Putamen (tissue), 1 donor: ENCODE data around the gene BTBD10.
"Not testable (repeated sequence)": the region's sequence is repeated elsewhere in the genome, so short reads cannot be mapped to it uniquely, and the experiment has no call there.

Experiments
- DNase-seq: peaks from one replicate; pipeline ENCODE4 v3.0.0-alpha.2; 2016; ENCODE audit warnings: low spot score

BTBD10 gene

DNA sequence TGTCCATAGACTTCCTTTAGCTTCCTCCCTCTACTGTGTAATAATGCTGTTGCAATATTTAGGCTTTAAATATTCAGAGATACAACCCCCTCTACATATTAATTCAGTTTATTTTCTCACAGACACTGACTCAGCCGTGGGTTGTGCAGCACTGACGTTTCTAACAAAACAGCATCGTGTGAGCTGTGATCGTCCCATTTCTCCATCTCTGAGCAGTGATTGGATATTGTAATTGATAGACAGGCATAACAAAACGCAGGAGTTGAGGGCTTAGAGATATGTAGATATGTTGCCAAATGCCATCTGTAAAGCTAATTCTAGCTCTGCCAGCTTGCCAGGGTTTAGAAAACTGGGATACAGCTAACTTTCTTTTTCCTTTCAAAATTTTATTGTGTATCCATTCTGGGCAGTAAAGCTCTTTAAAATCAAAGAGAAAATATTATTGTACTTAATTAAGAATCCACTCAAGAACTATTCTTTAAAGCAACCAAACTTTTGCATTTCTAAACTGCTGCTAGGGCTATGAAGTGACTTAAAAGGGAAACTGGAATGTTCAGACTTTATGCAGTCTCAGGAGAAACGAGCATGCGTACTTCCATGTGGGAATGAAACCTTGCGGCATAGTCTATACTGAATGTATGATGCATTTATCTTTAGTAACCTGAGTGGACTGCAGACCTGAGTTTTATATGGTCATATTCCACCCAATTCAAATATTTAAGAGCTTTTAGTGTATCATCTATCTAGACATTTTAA, 22.7 kb downstream of the BTBD10 start:
- DNase-seq, result peak; percentile 87

DNA sequence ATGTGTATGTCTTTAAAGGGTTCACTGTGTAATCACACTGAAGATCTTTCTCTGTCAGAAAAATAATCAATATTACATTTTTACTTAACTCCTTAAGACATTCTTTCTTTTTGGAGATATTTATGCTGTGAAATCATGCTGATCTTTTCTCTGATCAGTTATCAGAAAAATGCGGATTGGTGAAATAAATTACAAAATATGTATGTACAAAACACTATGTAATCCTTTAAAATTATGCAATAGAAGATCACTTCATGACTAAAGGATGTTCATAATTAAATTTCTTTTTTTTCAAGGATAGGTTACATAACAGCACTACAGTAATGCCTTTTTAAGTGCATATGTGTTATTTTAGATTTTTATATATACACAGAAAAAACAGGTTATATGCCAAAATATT, 24.7 kb downstream of the BTBD10 start:
- DNase-seq, result no peak

DNA sequence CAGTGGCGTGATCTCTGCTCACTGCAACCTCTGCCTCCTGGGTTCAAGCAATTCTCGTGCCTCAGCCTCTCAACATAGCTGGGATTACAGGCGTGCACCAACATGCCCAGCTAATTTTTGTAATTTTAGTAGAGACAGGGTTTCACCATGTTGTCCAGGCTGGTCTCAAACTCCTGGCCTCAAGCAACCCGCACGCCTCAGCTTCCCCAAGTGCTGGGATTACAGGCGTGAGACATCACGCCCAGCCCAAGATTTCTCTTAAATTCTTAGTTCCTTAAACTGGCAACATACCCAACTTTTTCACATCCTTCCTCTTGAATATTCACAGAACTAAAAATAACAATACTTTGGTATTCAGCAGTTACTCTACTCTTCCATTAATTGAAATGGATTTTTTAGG, 26.2 kb downstream of the BTBD10 start:
- not testable (repeated sequence) for DNase-seq

GRCh38 chr11:13434247-13435205, 28.5 kb downstream of the BTBD10 start:
- no peak for DNase-seq

DNA sequence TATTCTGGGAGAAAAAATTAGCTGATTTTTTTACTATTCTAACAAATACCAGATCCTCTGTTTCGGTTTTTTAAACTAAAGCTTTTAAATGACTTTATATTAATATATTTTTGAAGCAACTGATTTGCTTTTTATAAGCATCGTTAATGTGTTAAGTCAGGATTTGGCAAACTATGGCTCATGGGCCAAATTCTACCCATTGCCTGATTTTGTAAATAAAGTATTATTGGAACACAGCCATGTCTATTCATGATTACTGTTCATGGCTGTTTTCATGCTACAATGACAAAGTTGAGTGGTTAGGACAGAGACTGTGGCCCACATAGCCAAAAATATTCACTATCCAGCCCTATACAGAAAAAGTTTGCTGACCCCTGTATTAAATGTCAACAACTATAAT, 29.6 kb downstream of the BTBD10 start:
- no peak for DNase-seq

DNA sequence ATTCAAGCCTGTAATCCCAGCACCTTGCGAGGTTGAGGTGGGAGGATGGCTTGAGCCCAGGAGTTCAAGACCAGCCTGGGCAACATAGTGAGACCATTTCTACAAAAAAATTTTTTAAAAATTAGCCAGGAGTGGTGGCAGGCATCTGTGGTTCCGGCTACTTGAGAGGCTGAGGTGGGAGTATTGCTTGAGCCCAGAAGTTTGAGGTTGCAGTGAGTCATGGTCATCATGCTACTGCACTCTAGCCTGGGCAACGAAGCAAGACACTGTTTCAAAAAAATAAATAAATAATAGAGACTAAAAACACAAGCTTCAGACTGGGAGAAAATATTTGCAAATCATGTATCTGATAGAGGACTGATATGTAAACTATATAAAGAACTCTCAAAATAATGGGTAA, 33.2 kb downstream of the BTBD10 start:
- DNase-seq, result no peak

GRCh38 chr11:13429288-13429687, 33.7 kb downstream of the BTBD10 start:
- no peak for DNase-seq

GRCh38 chr11:13427440-13427839, 35.6 kb downstream of the BTBD10 start:
- DNase-seq, result no peak

DNA sequence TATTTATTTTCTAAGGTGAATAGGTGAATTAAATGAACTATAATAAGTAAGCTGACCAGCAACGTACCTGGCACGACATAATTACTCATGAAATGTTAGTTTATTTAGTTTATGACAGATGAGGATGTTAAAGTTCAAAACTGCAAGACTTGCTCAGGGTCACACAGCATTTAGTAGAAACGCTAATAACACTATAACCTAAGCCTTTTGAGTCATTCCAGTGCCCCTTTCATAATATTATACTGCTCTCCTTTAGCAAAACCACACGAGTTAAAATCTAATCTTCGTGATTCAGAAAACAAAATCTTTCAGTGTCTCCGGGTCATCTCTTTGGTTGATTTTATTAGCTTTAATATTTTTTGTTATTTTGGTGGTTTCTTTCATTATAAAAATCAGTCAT, 39.6 kb downstream of the BTBD10 start:
- DNase-seq, result no peak

DNA sequence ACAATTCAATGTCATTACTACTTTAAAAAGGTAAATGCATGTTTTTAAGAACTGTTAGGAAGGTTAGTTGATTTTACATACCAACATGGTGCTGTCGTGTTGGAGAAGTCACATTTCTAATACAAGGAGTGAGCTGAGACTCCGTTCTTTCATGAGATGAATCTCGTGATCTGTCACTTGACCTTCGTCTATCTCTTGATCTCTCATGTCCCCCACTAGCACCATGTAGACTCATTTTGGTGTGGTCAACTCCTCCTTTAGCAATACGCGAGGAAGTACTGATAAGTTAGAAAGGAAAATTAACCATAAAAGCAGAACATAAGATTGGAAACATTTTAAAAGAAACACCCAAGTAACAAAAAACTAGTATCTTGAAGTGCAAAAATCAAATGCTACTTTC, 41.5 kb downstream of the BTBD10 start:
- DNase-seq, result no peak

DNA sequence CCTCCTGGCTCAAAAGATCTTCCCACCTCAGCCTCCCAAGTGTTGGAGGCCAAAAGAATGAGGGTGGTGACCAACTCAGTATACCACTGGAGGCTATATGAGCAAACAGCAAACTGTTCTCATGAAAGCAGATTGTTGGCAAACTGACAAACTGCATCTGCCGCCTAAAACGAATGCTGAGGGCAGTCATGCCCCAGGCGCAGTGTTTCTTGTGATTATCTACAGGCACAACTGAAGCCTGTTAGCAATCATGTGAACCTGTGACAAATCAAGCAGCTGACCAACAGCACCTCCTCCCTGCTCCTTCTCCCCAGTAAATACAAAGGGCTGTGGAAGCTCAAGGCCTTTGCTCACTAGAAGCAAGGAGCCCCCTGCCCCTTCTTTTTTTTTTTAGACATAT, 47.8 kb downstream of the BTBD10 start:
- DNase-seq, result no peak

GRCh38 chr11:13405220-13405619, 57.8 kb downstream of the BTBD10 start:
- no peak for DNase-seq

DNA sequence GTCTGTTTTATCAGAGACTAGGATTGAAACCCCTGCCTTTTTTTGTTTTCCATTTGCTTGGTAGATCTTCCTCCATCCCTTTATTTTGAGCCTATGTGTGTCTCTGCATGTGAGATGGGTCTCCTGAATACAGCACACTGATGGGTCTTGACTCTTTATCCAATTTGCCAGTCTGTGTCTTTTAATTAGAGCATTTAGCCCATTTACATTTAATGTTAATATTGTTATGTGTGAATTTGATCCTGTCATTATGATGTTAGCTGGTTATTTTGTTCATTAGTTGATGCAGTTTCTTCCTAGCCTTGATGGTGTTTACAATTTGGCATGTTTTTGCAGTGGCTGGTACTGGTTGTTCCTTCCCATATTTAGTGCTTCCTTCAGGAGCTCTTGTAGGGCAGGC, 64.7 kb downstream of the BTBD10 start:
- not testable (repeated sequence) for DNase-seq

DNA sequence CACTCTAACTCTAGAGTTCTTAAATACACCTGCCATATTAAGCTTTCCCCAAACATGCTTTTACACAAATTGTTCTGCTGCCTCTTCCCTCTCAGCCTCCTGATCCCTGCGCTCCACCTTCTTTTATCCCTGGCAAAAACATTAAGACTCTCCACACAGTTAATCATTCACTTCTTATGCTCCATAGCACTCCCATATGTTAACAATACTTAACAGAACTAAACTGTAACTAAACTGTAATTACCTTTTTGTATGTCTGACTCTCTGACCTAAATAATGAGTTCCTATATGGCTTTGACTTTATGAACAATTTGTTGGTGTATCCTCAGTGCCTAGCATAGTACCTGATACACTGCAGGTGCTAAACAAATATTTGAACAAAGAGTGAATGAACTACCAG, 71.8 kb downstream of the BTBD10 start:
- DNase-seq, result no peak

- no peak for DNase-seq
Measured at GRCh38 chr11:13388741-13389140, 74.3 kb downstream of the BTBD10 start.

DNA sequence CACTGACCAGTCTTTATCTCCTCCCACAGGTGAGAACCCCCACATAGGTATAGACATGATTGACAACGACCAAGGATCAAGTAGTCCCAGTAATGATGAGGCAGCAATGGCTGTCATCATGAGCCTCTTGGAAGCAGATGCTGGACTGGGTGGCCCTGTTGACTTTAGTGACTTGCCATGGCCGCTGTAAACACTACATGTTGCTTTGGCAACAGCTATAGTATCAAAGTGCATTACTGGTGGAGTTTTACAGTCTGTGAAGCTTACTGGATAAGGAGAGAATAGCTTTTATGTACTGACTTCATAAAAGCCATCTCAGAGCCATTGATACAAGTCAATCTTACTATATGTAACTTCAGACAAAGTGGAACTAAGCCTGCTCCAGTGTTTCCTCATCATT, 76.5 kb downstream of the BTBD10 start:
- DNase-seq, result no peak

DNA sequence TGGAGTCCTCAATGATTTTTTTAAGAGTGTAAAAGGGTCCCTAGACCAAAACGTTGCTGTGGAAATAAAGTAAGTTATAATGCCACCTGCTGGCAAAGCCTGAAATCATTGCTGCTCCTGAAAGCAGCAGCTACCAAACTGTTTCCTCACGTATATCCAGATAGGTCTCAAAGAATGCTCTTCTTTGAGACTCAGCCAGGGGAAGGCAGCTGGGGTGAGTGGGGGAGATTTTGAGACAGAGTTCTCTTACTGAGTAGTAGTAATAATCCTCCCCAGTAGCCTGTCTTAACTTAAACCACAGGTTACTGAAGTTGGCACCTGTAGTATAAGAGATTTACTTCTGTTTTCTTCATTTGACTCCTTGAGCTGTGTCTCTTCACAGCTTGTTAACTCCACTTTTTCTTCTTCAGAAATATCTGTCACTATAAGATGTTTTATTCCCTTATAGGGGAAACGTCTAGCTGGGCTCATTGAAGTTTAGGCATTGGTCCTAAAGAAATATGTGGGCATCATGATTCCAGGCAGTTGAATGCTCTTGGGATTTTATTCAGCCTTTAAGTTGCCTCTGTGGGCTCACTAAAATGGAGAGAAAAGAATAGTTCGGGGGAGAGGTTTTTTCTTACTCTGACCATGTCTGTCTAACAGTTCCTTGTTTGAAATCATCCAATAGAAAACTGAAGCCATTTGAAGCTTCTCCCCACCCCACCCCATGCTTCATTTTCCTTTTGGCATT, 77.9 kb downstream of the BTBD10 start:
- DNase-seq, result peak; percentile 47

DNA sequence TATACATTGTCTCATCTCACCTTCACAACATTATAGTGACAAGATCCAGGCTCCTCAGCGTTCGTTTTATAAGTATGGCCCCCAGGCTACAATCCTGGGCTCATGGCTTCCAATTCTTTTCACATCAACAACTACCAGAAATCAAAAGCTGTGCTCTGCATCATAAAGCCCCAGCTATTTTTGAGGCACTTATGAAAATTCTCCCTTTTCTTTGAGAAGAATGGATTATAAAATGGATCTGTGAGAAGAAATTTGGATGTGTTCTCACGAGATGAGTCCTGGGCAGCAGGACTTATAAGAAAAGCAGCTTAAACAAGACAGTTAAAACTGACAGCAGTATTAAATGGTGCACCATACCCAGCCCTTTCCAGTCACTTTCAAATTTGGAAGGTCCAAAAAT, 80.3 kb downstream of the BTBD10 start:
- DNase-seq, result no peak

- no peak for DNase-seq
Measured at GRCh38 chr11:13380731-13381130, 82.3 kb downstream of the BTBD10 start.

DNA sequence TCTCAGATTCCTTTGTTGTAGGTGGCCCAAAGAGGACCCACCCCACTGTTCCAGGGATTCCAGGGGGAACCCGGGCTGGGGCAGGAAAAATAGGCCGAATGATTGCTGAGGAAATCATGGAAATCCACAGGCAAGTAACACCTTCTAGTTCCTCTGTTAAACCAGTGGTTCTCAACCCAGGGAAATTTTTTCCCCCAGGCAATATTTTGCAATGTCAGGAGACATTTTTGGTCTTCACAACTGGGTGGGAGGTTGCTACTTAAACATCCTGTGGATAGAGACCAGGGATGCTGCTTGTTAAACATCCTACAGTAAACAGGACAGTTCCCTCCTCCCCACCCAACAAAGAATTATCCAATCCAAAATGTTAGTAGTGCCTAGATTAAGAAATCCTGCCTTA, 84.7 kb downstream of the BTBD10 start:
- DNase-seq, result no peak

DNA sequence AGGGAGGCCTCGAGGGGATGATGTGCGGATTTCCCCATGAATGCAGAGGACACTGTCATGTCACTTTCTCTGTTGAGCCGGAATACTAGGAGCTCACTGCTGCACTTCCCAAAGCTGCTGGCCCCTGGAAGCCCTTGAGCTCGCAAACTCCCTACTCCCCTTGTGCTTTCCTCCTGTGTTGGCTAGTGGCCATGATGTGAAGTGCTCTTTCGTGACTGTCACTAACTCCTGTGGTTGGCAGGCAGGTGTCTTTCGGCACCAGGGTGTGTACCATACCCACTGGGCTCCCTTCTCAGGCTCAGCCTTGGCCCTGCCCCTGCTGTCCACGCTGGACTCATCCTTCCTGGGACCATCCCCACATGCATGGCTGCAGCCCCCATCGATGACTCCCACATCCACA, 86.2 kb downstream of the BTBD10 start:
- DNase-seq, result no peak

DNA sequence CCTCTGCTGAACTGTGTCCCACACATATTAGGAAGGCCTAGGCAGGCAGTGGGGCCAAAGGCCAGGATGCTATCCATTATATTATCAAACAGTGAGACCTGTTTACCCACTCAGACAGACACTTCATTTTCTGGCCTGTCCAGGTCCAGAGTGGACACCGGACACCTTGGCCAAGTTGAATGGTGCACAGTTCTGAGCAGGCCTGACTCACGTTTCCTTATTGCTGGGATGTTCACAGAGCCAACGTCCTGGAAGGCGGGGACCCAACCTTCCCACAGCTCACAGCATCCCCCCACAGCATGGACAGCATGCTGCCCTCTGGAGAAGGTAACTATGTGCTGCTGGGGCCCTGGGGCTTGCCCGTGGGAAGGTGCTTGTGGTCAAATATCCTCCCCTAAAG, 86.6 kb downstream of the BTBD10 start:
- no peak for DNase-seq

DNA sequence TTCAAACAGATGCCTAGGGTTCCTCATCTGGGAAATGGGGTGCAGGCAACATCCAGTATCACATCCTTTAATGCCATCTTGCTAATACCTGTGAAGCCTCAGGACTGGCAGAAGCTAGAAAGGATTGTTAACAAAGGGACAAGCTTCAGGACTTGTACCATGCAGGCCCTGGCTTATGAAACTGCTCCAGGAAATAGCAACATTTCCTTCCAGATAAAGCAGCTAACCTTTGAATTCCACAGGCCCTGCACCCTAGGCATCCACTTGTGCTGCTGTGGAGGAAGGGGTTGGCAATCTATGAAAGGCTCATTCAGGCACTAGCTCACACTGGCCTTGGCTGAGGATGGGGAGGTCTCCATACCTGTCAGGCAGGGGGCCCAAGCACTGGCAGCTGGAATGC, 87.2 kb downstream of the BTBD10 start:
- DNase-seq, result no peak
